SK-N-SH (cell line): ENCODE measurements around the gene AAMDC. TPM values are rescaled to one million over a fixed set of nuclear protein-coding genes. Genes with fewer than 3 reads are reported as not detected.

Source experiments
- CTCF ChIA-PET: fragments of 300-600, 350-600 bp; formaldehyde crosslinking; extraction: SDS; loops from one replicate; lab custom pipeline; 2021; lab: Yijun Ruan, JAX
- POLR2A ChIA-PET: fragments of 350-600 bp; sonication (Branson Sonifier 250); formaldehyde crosslinking; extraction: SDS; loops from one replicate; lab custom pipeline; 2020; ENCODE audit warnings: antibody characterized with exemption, inconsistent platforms; lab: Yijun Ruan, JAX
- DNase-seq: peaks from one replicate; pipeline ENCODE4 v3.0.0; 2012
- H2AFZ ChIP-seq: fragments of 200-600 bp; sonication (generic); 2 replicates; pipeline ENCODE4 v1.8.1; 2016; ENCODE audit warnings: antibody characterized with exemption, mild to moderate bottlenecking, low read depth
- H3F3A ChIP-seq: fragments of 200-600 bp; sonication (generic); replicated peaks from 2 replicates; pipeline ENCODE3; 2016; ENCODE audit warnings: antibody characterized with exemption, mild to moderate bottlenecking; ENCODE audit not compliant: insufficient read depth
- H3K27ac ChIP-seq, 2 experiments: fragments of 200-500 bp in 1 of 2; fragments of 200-600 bp in 1 of 2; sonication (Bioruptor generic) in 1 of 2; sonication (generic), shearing (Covaris generic) in 1 of 2; 2 replicates each; pipeline versions ENCODE4 v1.5.1 to v1.6.1; 2014 to 2016; ENCODE audit warnings: low read depth in 2 of 2, inconsistent platforms in 1 of 2, low read length in 1 of 2, mild to moderate bottlenecking in 1 of 2, mixed read lengths in 1 of 2
- H3K27me3 ChIP-seq: fragments of 200-600 bp; sonication (generic), shearing (Covaris generic); 2 replicates; pipeline ENCODE4 v1.6.1; 2016; ENCODE audit warnings: mixed run types; ENCODE audit not compliant: insufficient read depth
- H3K36me3 ChIP-seq, 2 experiments: fragments of 200-500 bp in 1 of 2; fragments of 200-600 bp in 1 of 2; sonication (Bioruptor generic) in 1 of 2; sonication (generic) in 1 of 2; replicated peaks in 1 of 2; 2 replicates each; pipeline versions ENCODE3 to v1.5.1; 2014 to 2016; ENCODE audit warnings: low read length in 1 of 2, mild to moderate bottlenecking in 1 of 2; ENCODE audit not compliant: insufficient read depth in 2 of 2, control insufficient read depth in 1 of 2
- H3K4me1 ChIP-seq, 2 experiments: fragments of 200-500 bp in 1 of 2; fragments of 200-600 bp in 1 of 2; sonication (Bioruptor generic) in 1 of 2; sonication (generic), shearing (Covaris generic) in 1 of 2; 2 replicates each; pipeline versions ENCODE4 v1.5.1 to v1.6.1; 2014 to 2016; ENCODE audit warnings: low read depth in 1 of 2, low read length in 1 of 2, mixed run types in 1 of 2; ENCODE audit not compliant: insufficient read depth in 2 of 2, control insufficient read depth in 1 of 2
- H3K4me2 ChIP-seq: fragments of 200-600 bp; sonication (generic), shearing (Covaris generic); 2 replicates; pipeline ENCODE4 v1.6.1; 2017; ENCODE audit warnings: mixed run types
- H3K4me3 ChIP-seq, 2 experiments: fragments of 200-500 bp in 1 of 2; fragments of 200-600 bp in 1 of 2; sonication (Bioruptor generic) in 1 of 2; sonication (generic), shearing (Covaris generic) in 1 of 2; 2 replicates each; pipeline versions ENCODE4 v1.5.1 to v1.8.1; 2014 to 2016; ENCODE audit warnings: low read depth in 2 of 2, inconsistent platforms in 1 of 2, low read length in 1 of 2, mild to moderate bottlenecking in 1 of 2, mixed read lengths in 1 of 2, moderate library complexity in 1 of 2
- H3K79me2 ChIP-seq: fragments of 200-600 bp; sonication (generic); 2 replicates; pipeline ENCODE4 v1.8.1; 2017; ENCODE audit warnings: mild to moderate bottlenecking; ENCODE audit not compliant: insufficient read depth
- H3K9ac ChIP-seq: fragments of 200-600 bp; sonication (generic); 2 replicates; pipeline ENCODE4 v1.6.1; 2017; ENCODE audit warnings: mixed run types
- H3K9me2 ChIP-seq: fragments of 200-600 bp; sonication (generic); 2 replicates; pipeline ENCODE4 v1.6.1; 2017; ENCODE audit warnings: mixed run types
- H3K9me3 ChIP-seq: fragments of 200-600 bp; sonication (generic); 2 replicates; pipeline ENCODE4 v1.6.1; 2017; ENCODE audit warnings: mixed run types, mild to moderate bottlenecking, moderate library complexity
- H4K20me1 ChIP-seq: fragments of 200-600 bp; sonication (generic); 2 replicates; pipeline ENCODE4 v1.6.1; 2017; ENCODE audit warnings: mild to moderate bottlenecking, mixed run types; ENCODE audit not compliant: insufficient read depth
- CTCF ChIP-seq: fragments of 200-600 bp; sonication (generic); IDR thresholded peaks from 2 replicates; pipeline ENCODE4 v1.6.1; 2017; ENCODE audit warnings: antibody characterized with exemption, mild to moderate bottlenecking, moderate library complexity
- ELF1 ChIP-seq: IDR thresholded peaks from 2 replicates; pipeline ENCODE4 v1.4.0; 2012
- FOSL2 ChIP-seq: IDR thresholded peaks from 2 replicates; pipeline ENCODE4 v1.4.0; 2012; ENCODE audit warnings: low read depth, mild to moderate bottlenecking, moderate library complexity, borderline replicate concordance
- FOXJ3 ChIP-seq: sonication (generic); formaldehyde crosslinking; IDR thresholded peaks from 2 replicates; pipeline ENCODE4 v1.5.1; 2020; ENCODE audit warnings: mild to moderate bottlenecking, missing genetic modification reagents
- FOXM1 ChIP-seq: IDR thresholded peaks from 2 replicates; pipeline ENCODE4 v1.4.0; 2012; ENCODE audit warnings: low read depth, mild to moderate bottlenecking
- GABPA ChIP-seq: IDR thresholded peaks from 2 replicates; pipeline ENCODE4 v1.4.0; 2012; ENCODE audit warnings: low read depth, mild to moderate bottlenecking
- GATA2 ChIP-seq: sonication (generic); formaldehyde crosslinking; IDR thresholded peaks from 2 replicates; pipeline ENCODE4 v1.5.0; 2020; ENCODE audit warnings: mild to moderate bottlenecking, missing genetic modification reagents
- JUND ChIP-seq: IDR thresholded peaks from 2 replicates; pipeline ENCODE4 v1.4.0; 2012
- MEF2A ChIP-seq: IDR thresholded peaks from 2 replicates; pipeline ENCODE4 v1.4.0; 2012; ENCODE audit warnings: low read depth, borderline replicate concordance
- PBX3 ChIP-seq: IDR thresholded peaks from 2 replicates; pipeline ENCODE4; 2012
- POLR2AphosphoS5 ChIP-seq: IDR thresholded peaks from 2 replicates; pipeline ENCODE4 v1.6.1; 2012; ENCODE audit warnings: low read depth, low read length
- RAD21 ChIP-seq: IDR thresholded peaks from 2 replicates; pipeline ENCODE4 v1.6.1; 2012; ENCODE audit warnings: mild to moderate bottlenecking, low read length
- RFX5 ChIP-seq: IDR thresholded peaks from 2 replicates; pipeline ENCODE4 v1.6.1; 2012; ENCODE audit warnings: mild to moderate bottlenecking, improper control_type of control experiment, low read length
- SIN3A ChIP-seq: IDR thresholded peaks from 2 replicates; pipeline ENCODE4 v1.6.1; 2012; ENCODE audit warnings: low read depth, mild to moderate bottlenecking, low read length, moderate library complexity, borderline replicate concordance
- SMC3 ChIP-seq: IDR thresholded peaks from 2 replicates; pipeline ENCODE4 v1.6.1; 2012; ENCODE audit warnings: low read depth, low read length, improper control_type of control experiment
- TCF12 ChIP-seq: IDR thresholded peaks from 2 replicates; pipeline ENCODE4 v1.4.0; 2012
- USF2 ChIP-seq: fragments of 150-350 bp; IDR thresholded peaks from 2 replicates; pipeline ENCODE4 v1.6.1; 2017; ENCODE audit warnings: antibody characterized with exemption, low read length, low read depth, borderline replicate concordance
- YY1 ChIP-seq: IDR thresholded peaks from 2 replicates; pipeline ENCODE4 v1.4.0; 2012; ENCODE audit warnings: low read depth, mild to moderate bottlenecking
- ZBTB33 ChIP-seq: IDR thresholded peaks from 2 replicates; pipeline ENCODE4 v1.4.0; 2012; ENCODE audit warnings: low read depth, borderline replicate concordance
- WGBS: methylation state at CpG from one replicate; pipeline ENCODE4 v1.1.6; 2017; ENCODE audit warnings: low lambda C conversion rate; 5-methylcytosine and 5-hydroxymethylcytosine counted together
- polyA plus RNA-seq, 3 experiments: library from polyadenylated mRNA; depleted of rRNA; stranded (reverse); fragments of >200 nt; gene quantifications; 2 replicates each; pipeline ENCODE4 v1.2.3, GENCODE V29; 2012
- TF ChIP-seq, protein P1 (sequence below): IDR thresholded peaks from 2 replicates; pipeline ENCODE4 v1.4.0; 2012; ENCODE audit warnings: low read depth
- TF ChIP-seq, protein P2 (sequence below): fragments of 150-350 bp; IDR thresholded peaks from 2 replicates; pipeline ENCODE4 v1.6.1; 2016; ENCODE audit warnings: mild to moderate bottlenecking, low read depth, low read length
- TF ChIP-seq, protein P3 (sequence below): IDR thresholded peaks from 2 replicates; pipeline ENCODE4 v1.6.1; 2012; ENCODE audit warnings: mild to moderate bottlenecking, low read depth, low read length, moderate library complexity

The AAMDC gene
- polyA plus RNA-seq, 1 of the 3 experiments (the other 2 are of a cell fraction): 66.6 TPM

DNA sequence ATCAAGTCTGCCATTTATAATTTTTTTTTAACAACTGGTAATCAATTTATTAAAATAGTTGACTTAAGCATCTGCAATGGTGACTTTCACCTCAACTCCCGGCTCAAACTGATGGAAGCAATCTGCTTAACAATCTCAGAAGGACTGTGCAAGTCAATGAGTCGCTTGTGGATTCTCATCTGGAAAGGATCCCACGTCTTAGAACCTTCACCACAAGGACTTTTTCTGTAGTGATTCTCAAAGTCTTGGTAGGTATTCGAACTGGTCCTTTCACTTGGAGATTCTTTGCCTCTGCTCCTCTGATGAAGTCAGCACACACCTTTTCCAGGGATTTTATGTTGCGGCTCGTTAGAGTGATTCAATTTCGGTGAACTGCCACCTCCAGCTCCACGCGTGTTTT lies 7.7 kb upstream of the AAMDC start (continued):
- TF ChIP-seq CTCF: no peak
- TF ChIP-seq MEF2A: no peak
- no peak for TF ChIP-seq GABPA
- TF ChIP-seq POLR2AphosphoS5: no peak
- no peak for TF ChIP-seq YY1

DNA sequence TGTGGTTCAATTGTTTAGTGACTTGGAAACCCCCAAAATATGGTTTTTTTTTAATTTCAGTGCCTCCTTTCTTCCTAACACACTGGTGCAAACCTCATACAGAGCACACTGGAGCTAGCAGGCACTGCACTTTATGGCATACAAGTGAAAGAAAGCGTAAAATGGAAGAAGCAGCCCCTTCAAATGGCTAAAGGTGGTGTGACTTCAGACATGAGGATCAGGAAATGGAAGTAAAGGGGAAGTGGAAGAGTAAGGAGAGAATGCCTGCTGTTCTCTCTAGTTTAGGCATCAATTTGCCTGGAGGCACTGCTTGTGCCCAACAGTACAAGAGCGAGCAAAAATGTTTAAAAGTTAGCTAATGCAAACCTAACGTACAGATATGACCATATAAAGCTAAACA lies 6.1 kb upstream of the AAMDC start:
- CTCF ChIA-PET: interaction anchor here (1.0 to 1.1 kb wide), 2 partner anchors 180 to 231 kb away, joined by 3 to 4 read pairs; partner anchors contain the start of gene INTS4
- DNase-seq: peak; percentile 10

More for the DNA sequence above, 6.1 kb upstream of the AAMDC start:
- Histone ChIP-seq H3K4me3 (no peak overlapping the region), H3K9me3 (peaks cover 10% of the 10 kb centered on the region; the same call in 1 of the 2 replicates), H2AFZ (no peak overlapping the region), H3K4me2 (no peak overlapping the region), H3K9ac (no peak overlapping the region), H3K36me3 (peaks cover 7 to 41% of the 10 kb centered on the region in 2 experiments)
- TF ChIP-seq RAD21 (no peak), GATA2 (no peak), JUND (no peak), POLR2AphosphoS5 (no peak), ZBTB33 (no peak), USF2 (no peak), FOSL2 (no peak), MEF2A (no peak), FOXJ3 (no peak), SIN3A (no peak), FOXM1 (no peak), TCF12 (no peak), PBX3 (no peak), YY1 (no peak), SMC3 (no peak), RFX5 (no peak), ELF1 (no peak)
- TF ChIP-seq, protein P1, sequence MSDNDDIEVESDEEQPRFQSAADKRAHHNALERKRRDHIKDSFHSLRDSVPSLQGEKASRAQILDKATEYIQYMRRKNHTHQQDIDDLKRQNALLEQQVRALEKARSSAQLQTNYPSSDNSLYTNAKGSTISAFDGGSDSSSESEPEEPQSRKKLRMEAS: no peak
- TF ChIP-seq, protein P2, sequence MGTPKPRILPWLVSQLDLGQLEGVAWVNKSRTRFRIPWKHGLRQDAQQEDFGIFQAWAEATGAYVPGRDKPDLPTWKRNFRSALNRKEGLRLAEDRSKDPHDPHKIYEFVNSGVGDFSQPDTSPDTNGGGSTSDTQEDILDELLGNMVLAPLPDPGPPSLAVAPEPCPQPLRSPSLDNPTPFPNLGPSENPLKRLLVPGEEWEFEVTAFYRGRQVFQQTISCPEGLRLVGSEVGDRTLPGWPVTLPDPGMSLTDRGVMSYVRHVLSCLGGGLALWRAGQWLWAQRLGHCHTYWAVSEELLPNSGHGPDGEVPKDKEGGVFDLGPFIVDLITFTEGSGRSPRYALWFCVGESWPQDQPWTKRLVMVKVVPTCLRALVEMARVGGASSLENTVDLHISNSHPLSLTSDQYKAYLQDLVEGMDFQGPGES: no peak
- TF ChIP-seq, protein P3, sequence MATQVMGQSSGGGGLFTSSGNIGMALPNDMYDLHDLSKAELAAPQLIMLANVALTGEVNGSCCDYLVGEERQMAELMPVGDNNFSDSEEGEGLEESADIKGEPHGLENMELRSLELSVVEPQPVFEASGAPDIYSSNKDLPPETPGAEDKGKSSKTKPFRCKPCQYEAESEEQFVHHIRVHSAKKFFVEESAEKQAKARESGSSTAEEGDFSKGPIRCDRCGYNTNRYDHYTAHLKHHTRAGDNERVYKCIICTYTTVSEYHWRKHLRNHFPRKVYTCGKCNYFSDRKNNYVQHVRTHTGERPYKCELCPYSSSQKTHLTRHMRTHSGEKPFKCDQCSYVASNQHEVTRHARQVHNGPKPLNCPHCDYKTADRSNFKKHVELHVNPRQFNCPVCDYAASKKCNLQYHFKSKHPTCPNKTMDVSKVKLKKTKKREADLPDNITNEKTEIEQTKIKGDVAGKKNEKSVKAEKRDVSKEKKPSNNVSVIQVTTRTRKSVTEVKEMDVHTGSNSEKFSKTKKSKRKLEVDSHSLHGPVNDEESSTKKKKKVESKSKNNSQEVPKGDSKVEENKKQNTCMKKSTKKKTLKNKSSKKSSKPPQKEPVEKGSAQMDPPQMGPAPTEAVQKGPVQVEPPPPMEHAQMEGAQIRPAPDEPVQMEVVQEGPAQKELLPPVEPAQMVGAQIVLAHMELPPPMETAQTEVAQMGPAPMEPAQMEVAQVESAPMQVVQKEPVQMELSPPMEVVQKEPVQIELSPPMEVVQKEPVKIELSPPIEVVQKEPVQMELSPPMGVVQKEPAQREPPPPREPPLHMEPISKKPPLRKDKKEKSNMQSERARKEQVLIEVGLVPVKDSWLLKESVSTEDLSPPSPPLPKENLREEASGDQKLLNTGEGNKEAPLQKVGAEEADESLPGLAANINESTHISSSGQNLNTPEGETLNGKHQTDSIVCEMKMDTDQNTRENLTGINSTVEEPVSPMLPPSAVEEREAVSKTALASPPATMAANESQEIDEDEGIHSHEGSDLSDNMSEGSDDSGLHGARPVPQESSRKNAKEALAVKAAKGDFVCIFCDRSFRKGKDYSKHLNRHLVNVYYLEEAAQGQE: no peak
- TF ChIP-seq, all 33 proteins: peak for 0
- no peaks in the 10 kb centered on the region for H3K9me2 ChIP-seq
- peaks cover 85% of the 10 kb centered on the region for H4K20me1 ChIP-seq
- H3F3A ChIP-seq: peaks cover 10% of the 10 kb centered on the region
- POLR2A ChIA-PET: no interaction called here
- no peaks in the 10 kb centered on the region for H3K27me3 ChIP-seq
- H3K27ac ChIP-seq: no peak overlapping the region
- peaks cover 99% of the 10 kb centered on the region for H3K79me2 ChIP-seq
- 95% methylated on average over 3 of the region's 3 CpGs for WGBS
- H3K4me1 ChIP-seq: peaks cover 5% of the 10 kb centered on the region in 2 experiments; a peak in 3 of 4 replicates
